HG02884 (cell line): ENCODE measurements around the gene UGT1A5.
"Not testable (repeated sequence)": the region's sequence is repeated elsewhere in the genome, so short reads cannot be mapped to it uniquely, and the experiment has no call there.

Source experiments
- ATAC-seq: cut with Tn5 transposase; IDR thresholded peaks from one replicate; pipeline ENCODE4 v1.9.1; 2021; ENCODE audit warnings: mild to moderate bottlenecking, moderate library complexity; ENCODE audit not compliant: unreplicated experiment

Gene UGT1A5

GRCh38 chr2:233745073-233745755 is 32.5 kb downstream of the UGT1A5 start:
- ATAC-seq: no peak

- not testable (repeated sequence) for ATAC-seq
Observed at GRCh38 chr2:233745838-233746237, 33.1 kb downstream of the UGT1A5 start.

GRCh38 chr2:233746475-233747282 is 34.0 kb downstream of the UGT1A5 start:
- ATAC-seq: no peak

- ATAC-seq: no peak
Observed at GRCh38 chr2:233747283-233747544, 34.5 kb downstream of the UGT1A5 start.

- ATAC-seq: not testable (repeated sequence)
Observed at GRCh38 chr2:233750689-233751088, 38.0 kb downstream of the UGT1A5 start.

- not testable (repeated sequence) for ATAC-seq
Observed at GRCh38 chr2:233751212-233752009, 38.7 kb downstream of the UGT1A5 start.

GRCh38 chr2:233754872-233755611 is 42.3 kb downstream of the UGT1A5 start:
- no peak for ATAC-seq

- ATAC-seq: no peak
Observed at GRCh38 chr2:233756429-233757081, 43.8 kb downstream of the UGT1A5 start.

GRCh38 chr2:233758141-233758540 is 45.4 kb downstream of the UGT1A5 start:
- no peak for ATAC-seq

- ATAC-seq: no peak
Observed at GRCh38 chr2:233758849-233759248, 46.1 kb downstream of the UGT1A5 start.

- ATAC-seq: no peak
Observed at GRCh38 chr2:233760043-233760442, 47.3 kb downstream of the UGT1A5 start, which contains the start of gene UGT1A1. Gene UGT1A1 (plus strand): TSS chr2:233760270. CDS start chr2:233760288, 18 bp downstream.

- ATAC-seq: no peak
Observed at GRCh38 chr2:233761040-233761769, 48.5 kb downstream of the UGT1A5 start.

- ATAC-seq: no peak
Observed at GRCh38 chr2:233764264-233764663, 51.6 kb downstream of the UGT1A5 start.

- no peak for ATAC-seq
Observed at GRCh38 chr2:233764761-233765160, 52.1 kb downstream of the UGT1A5 start.

GRCh38 chr2:233766416-233766815 is 53.7 kb downstream of the UGT1A5 start:
- ATAC-seq: no peak

GRCh38 chr2:233768076-233768475 is 55.4 kb downstream of the UGT1A5 start:
- ATAC-seq: no peak

GRCh38 chr2:233769260-233769659 is 56.6 kb downstream of the UGT1A5 start:
- ATAC-seq: no peak

- ATAC-seq: no peak
Observed at GRCh38 chr2:233772153-233772552, 59.4 kb downstream of the UGT1A5 start.

GRCh38 chr2:233772583-233772982 is 59.9 kb downstream of the UGT1A5 start:
- no peak for ATAC-seq

GRCh38 chr2:233773854-233774253 is 61.1 kb downstream of the UGT1A5 start:
- ATAC-seq: no peak
